Subcutaneous adipose tissue (tissue), 4 donors: ENCODE results near the gene RNF144B. TPM values are rescaled to one million over a fixed set of nuclear protein-coding genes. Genes with fewer than 3 reads are reported as not detected.

ENCODE experiments used
- CTCF ChIP-seq: fragments of 450-650 bp; IDR thresholded peaks from one replicate; pipeline ENCODE4 v1.5.1; 2016; ENCODE audit warnings: low read depth, mild to moderate bottlenecking, control low read depth, antibody characterized with exemption, moderate library complexity
- total RNA-seq, 4 donors: library from RNA; depleted of rRNA; stranded (reverse); fragments of >200 nt; gene quantifications; one replicate each; pipeline ENCODE4 v1.1.0, GENCODE V29; 2016

The RNF144B gene
- total RNA-seq, 4 donors from 2014 or later, result 20.2 to 31.4 (median 23.8) TPM

DNA sequence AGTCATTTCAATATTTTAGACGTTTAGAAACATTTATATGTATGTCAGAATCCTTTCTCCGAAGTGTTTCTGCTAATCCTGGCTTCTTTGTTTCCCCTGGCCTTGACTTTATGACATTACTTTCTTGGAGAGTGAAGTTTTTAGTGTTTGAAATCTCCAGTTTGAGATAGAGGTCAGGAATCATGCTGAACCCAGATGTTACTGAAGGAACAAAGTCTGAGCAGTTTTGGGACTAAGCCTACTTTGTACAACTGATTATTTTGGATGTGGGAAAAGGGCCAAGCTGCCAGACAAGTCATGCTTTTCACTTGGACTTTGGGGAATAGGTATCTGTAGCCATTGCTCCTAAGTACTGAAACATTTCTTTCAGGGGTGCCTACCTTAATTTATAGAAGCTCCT, 2.3 kb downstream of the RNF144B start:
- no peak for TF ChIP-seq CTCF

- TF ChIP-seq CTCF, result no peak
Measured at GRCh38 chr6:18390476-18390875, 3.3 kb downstream of the RNF144B start.

DNA sequence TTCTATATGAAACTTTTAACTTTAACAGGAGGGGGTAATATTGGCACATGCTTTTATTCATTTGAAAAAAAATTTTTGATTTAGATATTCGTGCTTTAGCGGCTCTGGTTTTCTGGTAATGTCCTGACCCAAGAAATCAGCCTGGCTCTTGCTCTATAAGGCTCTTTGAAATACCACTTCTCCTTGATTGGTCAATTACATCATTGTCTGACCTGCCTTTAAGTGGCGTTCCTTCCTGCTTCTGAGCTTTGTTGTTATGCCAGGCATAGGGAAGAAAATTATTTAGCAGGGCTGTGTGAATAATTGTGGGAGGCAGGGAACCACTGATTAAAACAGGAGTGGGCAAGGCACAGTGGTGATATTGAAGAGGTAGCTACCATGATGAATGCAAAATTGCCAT, 3.9 kb downstream of the RNF144B start:
- TF ChIP-seq CTCF, result no peak

GRCh38 chr6:18392346-18392877, 5.3 kb downstream of the RNF144B start:
- TF ChIP-seq CTCF, result no peak

GRCh38 chr6:18393698-18394097, 6.5 kb downstream of the RNF144B start:
- no peak for TF ChIP-seq CTCF

- TF ChIP-seq CTCF, result no peak
Measured at GRCh38 chr6:18395177-18395855, 8.2 kb downstream of the RNF144B start.

GRCh38 chr6:18395856-18396197, 8.7 kb downstream of the RNF144B start:
- TF ChIP-seq CTCF, result no peak
